B cell (primary cell): ENCODE measurements around the gene STK35.

ENCODE experiments used
- EZH2 ChIP-seq: IDR thresholded peaks from 2 replicates; pipeline ENCODE4 v1.6.1; 2012; ENCODE audit warnings: borderline replicate concordance, low read depth, mild to moderate bottlenecking, moderate library complexity, low read length; ENCODE audit not compliant: insufficient read depth, poor library complexity, severe bottlenecking
- TF ChIP-seq, protein P1 (sequence below): fragments of 200-600 bp; IDR thresholded peaks from one replicate; pipeline ENCODE4 v1.8.0; 2022; ENCODE audit warnings: antibody characterized with exemption, mild to moderate bottlenecking

DNA sequence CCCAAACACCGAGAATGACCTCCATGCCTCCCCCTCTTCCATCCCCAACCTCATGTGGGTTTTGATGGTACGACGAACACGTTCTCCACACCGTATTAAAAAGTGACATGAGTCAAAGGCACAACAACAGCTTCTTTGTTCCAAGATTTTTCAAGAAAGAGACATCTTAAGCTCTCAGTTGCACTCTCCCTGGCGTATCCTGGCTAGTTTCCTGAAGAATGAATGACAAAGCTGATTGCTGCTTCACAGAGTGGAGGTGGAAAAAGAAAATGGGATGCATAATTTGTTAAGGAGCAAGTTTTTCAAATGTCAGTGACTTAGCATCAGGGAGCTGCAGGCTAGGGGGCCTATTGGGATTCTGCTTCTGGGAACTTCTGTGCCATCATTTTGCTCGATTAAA, 95.5 kb downstream of the STK35 start:
- TF ChIP-seq, protein P1, sequence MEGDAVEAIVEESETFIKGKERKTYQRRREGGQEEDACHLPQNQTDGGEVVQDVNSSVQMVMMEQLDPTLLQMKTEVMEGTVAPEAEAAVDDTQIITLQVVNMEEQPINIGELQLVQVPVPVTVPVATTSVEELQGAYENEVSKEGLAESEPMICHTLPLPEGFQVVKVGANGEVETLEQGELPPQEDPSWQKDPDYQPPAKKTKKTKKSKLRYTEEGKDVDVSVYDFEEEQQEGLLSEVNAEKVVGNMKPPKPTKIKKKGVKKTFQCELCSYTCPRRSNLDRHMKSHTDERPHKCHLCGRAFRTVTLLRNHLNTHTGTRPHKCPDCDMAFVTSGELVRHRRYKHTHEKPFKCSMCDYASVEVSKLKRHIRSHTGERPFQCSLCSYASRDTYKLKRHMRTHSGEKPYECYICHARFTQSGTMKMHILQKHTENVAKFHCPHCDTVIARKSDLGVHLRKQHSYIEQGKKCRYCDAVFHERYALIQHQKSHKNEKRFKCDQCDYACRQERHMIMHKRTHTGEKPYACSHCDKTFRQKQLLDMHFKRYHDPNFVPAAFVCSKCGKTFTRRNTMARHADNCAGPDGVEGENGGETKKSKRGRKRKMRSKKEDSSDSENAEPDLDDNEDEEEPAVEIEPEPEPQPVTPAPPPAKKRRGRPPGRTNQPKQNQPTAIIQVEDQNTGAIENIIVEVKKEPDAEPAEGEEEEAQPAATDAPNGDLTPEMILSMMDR = no peak
- no peak for TF ChIP-seq EZH2
